Kasumi-1 (cell line): ENCODE data around the gene C3orf52.

Experiments used
- DNase-seq, 2 experiments: peaks; one replicate each; lab custom pipeline; 2025; lab: John Stamatoyannopoulos, UW

Gene C3orf52

DNA sequence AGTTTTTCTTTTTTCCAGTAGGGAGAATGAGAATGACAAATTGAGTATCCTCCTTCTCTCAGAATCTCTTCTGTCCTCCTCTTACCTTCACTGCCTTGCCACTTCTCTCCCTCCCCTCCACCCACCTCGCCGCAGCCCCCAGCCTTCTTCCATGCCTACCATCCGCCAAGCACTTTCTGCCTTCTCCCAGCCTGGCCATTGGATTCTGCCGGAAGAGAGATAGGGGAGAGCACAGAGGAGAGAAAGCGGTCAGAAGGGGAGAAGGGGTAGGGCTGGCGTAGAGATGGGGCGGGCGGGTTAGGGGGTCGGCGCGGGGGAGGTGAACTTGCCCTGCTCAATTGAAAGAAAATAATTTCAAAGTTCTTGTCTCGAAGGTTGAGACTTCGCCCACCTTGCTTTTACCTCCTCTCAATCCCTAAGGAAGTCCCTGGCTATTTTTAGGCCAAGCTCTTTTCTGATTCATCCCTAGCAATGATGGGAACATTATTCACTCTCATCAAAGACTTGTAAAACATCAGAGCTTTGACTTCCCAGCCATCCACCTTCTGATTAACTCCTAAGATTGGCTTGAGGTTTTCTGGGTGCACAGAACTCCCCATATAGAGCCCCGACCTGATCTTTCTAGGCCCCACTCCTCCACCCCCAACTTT is 811 bp downstream of the C3orf52 start:
- no peak for DNase-seq

DNA sequence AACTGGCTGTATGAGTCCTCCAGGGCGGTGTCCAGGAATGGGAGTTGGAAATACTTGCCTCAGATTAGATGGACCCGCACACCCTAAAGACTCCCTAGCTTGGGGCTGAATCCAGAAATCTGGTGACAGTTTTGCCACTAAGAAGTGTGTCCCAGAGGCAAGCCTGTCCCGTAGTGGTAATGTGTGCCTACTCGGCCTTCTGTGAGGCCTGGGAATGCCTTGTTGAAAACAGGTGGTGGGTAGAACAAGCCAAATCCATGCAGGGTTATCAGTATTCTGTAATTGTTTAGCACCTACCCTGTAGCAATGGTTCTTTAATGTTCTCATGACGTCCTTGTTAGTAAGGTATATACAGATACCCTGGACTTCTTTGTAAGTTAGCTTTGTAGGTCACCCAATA is 1.6 kb downstream of the C3orf52 start:
- DNase-seq = no peak

DNA sequence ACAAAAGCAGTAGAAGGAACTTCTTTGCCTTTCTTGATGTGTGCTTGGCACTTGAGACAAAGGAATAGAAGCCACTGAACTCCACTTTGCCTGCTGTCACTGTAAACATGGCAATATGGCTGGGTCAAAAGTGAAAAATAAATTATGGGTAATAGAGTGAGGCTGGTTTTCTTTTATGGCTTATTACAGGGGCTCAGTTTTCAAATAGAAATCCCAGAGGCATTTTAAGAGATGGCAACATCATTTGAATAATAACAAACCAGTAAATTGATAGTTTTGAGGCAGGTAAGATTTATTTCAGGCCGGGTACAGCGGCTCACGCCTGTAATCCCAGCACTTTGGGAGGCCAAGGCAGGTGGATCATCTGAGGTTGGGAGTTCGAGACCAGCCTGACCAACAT is 2.8 kb downstream of the C3orf52 start:
- no peak for DNase-seq

DNA sequence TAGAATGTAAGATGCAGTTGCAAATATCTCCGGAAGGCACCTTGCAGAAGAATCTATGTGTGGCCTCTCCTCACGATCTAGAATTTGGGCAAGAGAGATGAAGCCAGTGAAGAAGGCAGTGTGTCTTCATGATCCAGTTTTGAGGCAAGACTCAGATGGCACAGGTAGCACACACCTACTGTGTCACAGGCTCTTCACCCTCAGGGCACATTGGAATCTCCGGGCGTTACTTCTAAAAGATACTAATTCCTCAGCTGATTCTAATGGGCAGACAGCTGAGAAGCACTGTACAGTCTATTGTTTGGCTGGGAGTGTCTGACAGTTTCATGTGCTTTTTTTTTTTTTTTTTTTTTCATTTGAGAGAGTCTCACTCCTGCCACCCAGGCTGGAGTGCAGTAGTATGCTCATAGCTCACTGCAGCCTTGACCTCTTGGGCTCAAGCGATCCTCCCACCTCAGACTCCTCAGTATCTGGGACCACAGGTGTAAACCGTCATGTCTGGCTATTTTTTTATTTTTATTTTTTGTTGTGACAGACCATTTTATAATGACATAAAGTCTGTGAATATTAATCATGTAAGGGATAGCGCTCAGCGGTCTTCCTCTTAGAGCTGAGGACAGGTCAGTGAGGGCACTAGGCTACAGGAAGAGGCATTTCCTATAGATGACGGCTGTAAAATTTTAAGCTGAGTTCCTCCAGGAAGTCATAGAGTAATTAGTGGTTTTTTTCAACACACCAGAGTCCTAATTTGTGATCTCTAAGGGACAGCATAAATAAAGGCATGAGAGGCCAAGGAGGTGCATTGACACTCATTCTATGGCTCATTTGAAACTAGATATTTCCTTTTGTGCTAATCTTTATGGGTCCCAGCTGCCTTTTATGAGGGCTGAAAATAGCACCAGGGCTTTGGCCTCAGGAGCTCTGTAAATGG is 4.0 kb downstream of the C3orf52 start:
- peak; percentile 47 to 50 for DNase-seq

DNA sequence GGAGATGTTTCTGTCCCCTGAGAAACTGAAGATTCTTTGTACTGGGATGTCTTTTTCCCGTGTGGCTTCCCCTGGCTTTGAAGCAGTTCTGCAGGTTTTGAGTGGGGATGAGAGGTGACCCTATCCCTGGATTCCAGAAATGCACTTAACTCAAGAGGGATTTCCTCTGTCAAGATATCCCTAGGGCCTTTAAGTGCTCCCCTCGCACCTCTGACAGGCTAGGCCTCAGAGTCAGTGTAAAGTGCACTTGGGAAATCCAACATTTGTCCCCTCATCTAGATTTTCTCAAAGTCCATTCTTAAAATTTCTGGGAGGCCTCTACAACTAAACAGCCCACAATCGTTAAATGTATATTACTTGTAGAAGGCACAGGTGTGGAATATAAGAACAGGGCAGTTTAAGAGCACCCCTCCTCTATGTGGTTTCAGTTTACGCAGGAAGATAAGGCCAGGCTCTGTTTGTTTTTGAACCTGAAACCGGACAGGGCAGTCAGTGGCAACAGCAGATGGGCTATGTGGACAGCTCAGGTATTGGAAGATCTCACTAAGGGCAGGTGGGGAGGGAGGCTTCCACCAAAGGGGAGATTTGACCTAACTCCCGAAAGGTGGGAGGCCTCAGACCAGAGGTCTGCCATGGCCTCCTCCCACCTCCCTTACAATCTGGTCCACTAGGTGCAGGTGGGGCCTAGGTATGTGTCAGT is 4.8 kb downstream of the C3orf52 start:
- no peak for DNase-seq

DNA sequence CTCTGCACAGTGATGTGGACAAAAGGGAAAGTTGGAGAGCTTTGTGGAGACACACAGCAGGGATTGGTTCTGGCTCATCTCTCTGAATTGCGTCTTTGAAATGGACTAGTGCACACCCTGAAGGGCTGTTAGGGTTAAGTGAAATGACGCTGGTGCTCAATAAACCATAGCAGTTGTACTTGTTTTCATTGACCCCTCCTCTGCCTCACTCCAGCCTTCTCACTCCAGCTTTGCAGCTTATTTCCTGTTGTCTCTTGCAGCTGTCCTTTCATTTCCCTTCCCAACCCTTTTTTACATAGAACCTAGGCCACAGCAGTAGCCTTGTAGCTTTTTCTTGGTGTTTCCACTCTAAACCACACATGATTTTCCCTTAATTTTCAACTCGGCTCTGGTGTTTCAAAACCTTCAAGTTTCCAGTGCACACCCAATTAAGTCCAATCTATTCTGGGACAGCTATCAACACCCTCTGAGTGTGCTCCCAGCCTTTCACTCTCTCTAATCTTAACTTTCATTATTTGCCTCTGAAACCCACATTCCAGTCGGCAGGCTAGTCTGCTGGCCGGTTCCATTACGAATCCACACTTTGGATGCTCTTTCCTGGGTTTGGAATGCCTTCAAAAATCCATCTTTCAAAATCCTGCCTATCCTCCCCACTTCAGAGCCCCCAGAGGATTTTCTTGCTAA is 6.4 kb downstream of the C3orf52 start:
- DNase-seq = peak; percentile 48 to 51

DNA sequence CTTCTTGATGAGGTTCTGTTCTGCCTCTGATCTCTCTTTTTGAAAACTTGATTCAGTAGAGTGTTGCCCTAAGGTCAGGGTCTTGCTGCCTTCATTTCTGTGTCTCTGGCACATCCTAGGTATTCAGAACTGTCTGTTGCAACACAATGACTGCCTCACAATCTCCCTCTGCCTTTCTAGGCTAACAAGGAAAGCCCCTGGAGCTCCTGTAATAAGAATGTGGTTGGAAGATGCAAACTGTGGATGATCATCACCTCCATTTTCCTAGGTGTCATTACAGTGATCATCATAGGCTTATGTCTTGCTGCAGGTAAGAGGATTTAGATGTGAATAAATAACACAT is 7.0 kb downstream of the C3orf52 start:
- DNase-seq = no peak

DNA sequence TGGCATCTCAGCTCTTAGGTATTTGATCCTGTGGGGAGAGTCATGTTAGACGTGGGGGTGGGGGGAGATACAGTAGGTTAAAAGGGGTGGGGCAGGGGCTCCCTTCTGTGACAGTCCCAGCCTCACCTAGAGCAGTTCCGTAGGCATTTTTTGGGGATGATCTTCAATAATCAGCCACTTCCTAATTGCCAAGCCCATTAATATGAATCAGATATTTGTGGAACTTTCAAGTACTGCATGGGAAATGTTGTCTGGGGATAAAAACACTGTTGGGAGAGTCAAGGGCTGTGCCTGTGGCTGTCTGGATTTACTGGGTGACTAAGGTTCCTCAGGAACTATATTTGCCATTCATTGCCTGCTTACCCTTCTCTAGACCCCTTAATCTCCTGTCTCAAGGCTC is 9.5 kb downstream of the C3orf52 start:
- DNase-seq = no peak

DNA sequence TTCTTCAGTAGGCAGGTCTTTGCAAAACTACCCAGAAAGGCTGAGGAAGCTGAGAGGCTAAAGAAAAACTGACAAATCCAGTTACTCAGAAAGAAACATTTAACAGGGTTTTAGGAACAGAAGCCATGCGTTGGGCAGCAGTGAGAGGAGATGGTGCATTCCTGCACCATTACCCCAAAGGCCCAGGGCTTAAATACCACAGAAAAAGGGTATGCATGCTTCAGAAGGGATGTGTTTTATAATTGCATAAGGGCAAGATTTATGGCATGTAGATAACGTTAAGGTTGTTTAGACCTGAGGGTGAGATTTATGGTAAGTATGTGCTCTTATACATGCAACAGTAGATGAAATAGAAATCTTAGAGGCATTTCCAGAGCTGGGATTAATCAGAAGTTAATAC is 10.0 kb downstream of the C3orf52 start:
- no peak for DNase-seq

DNA sequence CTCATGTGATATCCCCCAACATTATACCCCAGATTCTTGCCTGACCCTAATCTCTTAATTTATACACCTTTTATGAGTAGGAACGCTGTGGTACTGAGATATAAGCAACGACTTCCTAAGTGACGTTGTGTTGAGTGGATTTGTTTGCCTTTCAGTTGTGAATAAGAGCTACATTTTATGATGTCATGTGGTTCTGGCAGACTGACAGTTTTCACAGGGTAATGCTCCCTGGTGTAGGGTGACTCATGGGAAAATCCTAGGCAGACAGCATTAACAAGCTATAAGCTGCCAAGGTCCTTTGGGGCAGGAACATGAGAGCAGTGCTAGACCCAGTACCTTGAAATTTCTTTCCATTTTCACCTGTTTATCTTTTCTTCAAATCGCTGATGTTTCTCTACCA is 11.2 kb downstream of the C3orf52 start:
- no peak for DNase-seq

DNA sequence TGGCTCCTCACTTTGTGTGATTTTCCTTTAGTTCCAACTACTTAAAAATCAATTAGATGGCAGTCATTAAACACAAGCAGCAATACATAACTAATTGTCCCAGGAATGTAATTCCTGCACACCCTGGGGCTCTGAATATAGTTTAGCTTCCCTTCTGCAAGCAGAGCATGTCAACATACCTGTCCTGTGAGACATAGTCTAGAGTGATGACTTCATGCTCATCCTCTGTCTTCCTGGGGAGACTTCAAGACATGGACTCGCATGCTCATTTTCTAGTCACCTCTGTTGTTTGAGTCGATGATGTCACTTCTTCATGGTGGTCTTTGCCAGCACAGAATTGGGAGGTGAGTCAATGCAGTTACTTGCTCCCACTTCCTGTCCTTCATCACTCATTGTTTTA is 15.7 kb downstream of the C3orf52 start:
- no peak for DNase-seq

DNA sequence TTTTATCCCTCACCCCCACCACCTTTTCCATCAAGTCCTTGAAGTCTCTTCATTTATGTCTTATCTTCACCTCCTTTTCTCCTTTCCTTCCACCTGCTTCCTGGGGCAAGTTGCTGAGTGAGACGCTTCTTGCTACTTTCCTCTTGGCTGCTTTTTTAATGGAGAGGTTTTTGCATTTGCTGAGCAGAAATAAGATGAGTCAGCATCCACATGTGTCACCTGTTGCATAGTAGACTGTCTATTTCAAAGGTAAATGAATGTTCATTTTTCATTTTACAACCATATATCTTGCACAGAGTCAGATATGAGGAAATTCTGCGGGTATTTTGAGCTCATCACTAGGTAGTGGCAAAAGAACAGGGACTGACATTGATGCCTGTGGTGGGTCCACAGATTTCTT is 18.6 kb downstream of the C3orf52 start:
- DNase-seq = no peak

DNA sequence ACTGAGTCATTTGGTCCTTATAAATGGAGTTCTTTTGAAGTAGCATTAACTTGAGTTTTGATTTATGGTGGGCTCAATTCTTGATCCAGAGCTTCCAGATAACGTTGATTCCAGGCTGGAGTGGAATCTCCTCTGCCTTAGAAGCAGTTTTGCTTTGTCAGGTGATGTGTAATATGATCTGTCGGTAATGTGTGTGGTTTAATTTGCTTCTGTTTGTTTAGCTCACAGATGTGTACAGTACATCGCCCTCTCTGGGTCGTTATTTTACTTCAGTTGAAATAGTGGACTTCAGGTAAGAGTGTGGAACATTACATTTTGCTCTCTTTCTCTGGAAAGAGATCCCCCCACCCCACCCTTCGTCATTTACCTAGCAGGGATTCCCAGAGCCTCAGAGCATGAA is 23.1 kb downstream of the C3orf52 start:
- no peak for DNase-seq

DNA sequence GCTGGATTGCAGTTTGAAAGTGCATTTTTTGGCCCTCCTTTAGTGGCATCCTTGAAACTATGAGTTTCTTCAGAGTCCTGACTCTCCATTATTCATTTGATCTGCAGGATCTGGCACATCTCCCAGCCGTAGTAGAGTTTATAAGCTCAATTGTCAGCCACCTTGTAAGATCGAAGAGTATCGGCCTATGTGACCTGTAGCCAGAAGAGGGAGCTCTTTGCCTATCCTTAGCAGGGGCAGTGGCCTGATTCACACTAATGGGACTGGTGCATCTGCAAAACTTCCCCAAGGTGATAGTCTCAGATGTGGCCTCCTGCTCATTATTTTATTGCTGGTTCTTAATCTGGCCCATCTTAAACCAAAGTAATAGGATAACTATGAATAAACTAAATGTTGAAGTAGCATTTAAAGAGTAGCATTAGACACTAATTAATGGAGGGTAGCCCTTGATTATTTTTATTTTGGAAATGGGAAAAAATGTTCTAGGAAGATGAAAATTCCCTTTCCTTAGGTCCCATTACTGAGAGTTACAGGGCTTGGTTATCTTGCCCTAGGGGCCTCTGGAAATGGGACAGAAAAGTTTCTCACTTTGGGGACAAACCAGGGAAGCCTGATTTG is 25.7 kb downstream of the C3orf52 start:
- DNase-seq = peak; percentile 86 to 90

DNA sequence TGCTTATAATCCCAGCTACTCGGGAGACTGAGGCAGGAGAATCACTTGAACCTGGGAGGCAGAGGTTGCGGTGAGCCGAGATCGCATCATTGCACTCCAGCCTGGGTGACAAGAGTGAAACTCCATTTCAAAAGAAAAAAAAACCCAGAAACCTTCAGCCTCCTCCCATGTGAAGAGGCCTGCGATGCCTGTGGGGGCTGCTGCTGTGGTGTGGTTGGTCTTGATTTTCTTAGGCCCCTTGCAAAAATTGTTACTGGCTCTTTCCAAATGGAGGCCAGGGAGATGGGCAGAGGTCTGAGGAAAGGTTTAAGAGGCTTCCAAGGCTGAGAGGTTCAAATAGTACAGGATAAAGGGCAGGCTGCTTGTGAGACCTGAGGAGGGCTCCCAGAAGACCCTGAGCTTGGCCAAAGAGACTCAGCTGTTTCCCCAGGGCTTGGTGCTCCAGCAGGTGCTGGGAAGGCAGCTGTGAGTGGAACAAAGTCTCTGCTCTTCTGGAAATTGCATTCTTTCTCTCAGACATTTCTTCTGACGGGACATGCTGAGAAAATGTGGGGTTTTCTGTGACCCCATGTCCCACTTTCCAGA is 28.5 kb downstream of the C3orf52 start:
- no peak for DNase-seq

DNA sequence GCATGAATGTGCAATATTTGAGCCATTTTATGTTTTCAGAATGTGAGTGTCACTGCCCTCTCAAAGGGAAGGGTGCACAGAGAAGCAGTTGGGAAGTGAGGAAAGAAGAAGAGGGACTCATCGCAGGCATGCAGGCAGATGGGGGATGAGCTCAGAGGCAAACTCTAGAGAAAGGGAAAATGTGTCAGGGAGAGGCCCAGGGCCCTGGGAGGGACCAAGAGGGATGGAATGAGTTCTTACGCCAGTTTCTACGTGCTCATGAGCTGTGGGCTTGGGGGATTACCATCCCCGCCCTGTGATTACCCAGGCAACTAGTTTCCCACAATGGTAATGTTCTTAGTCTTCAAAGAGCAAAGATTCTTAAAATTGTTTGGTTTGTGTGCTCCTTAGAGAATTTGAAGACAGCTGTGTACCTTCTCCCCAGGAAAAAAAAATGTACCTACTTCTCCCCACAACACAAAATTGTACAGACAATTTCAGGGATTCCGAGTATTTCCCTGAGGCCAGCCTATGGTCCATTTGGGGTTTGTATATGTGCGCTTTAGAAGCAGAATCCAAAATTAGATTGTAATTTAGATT is 29.1 kb downstream of the C3orf52 start:
- no peak for DNase-seq

DNA sequence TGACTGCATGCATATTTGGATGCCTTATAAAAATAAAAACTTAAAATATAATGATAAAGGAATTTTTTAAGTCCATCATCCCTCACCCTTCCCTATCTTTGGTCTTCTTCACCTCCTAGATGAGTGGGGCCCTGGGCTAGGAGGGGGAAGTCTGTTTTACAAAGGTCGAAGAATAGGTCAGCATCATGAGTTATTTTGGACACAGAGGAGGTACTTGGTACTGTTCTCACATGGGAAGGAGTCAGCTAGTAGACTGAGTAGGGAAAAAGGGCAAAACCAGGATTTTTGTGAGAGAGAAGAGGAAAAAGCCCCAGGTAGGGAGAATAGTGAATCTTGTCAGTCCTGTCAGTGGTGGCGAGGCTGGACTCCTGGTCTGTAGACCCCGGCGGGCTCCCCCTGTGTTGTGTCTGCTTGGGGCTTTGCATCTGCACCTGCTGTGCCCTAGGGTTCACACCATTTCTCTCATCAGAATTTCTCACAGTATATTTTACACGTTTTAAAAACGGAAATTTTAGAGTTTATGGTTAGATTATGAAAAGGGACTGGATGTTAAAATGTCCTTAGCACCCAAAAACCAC is 29.7 kb downstream of the C3orf52 start:
- no peak for DNase-seq

DNA sequence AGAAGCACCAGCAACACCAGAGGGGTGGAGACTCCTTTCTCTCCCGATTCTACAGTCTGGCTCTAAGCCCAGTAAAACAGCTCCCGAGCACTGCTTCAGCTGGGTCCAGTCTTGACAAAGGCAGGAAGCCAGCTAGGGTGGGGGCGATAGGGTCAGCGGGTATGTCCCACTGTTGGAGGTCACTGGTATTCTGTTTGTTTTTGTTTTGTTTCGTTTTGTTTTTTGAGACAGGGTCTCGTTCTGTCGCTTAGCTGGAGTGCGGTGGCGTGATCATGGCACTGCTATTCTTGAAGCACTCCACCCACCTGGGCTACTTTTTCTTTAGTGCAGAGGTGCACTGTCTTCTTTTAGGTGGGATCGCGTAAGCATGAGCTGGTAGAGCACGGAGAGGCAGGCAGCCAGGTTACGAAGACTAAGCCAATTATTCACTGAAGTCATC is 30.6 kb downstream of the C3orf52 start:
- no peak for DNase-seq

DNA sequence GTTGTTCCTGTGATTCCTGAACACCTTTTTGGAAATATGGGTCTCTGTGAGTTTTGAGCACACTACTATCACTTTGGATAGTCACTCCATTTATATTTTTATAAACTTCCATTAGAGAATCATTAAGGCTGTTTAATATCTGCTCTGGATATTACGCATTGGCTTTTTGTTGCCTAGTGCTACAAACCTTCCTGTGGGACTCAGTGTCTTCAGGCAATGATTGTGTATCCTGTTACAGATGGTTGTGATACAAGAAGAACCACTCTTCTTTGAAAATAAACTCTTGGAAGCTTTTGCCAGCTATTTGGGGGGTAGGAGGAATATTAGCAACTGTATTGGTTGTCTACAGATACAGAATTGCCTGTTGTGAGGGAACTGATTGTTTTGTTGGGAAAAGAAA is 31.2 kb downstream of the C3orf52 start:
- DNase-seq = no peak

DNA sequence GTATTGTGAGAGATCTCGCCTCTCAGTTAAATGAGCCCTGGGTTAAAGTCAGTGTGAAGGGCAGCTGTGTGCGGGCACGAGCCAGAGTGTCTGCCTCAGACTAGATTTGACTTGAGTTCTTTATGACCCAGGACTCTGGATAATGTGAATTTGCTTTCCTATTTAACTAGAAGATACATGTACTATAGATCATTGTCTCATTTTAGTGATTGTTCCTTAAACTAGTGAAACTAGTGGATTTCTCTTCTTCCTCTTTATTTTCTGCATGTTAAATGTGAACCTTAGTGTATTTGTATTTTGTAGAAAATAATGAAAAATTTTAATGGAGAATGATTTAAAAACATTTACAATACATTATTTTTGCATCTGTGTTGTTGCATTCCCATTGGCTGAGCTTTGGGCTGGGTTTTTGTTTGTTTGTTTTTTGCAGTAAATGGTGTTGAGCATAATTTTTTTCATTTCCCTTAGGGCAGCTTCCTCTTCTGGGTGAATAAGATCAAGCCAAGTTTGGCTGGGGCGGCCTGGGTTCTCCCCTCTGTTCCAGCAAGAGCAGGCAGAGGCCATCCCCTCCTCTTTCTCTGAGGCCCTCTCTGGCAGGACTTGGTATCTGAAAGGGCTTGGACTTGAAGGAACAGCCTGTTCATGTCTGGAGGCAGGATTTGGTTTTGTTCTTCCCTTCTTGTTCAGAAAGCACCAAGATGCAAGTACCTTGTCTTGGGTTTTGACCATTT is 31.8 kb downstream of the C3orf52 start:
- DNase-seq = peak; percentile 52 to 59
